Stimulated activated CD8-positive, alpha-beta memory T cell treated with anti-CD3 and anti-CD28 coated beads, Interleukin-4, amount 100 ng/mL, for 48 hours (primary cell): ENCODE results near the gene CD34.

Experiments
- DNase-seq: peaks from one replicate; pipeline ENCODE4 v3.0.0-alpha.2; 2020

CD34 gene

GRCh38 chr1:207851696-207852095, 59.2 kb downstream of the CD34 start:
- DNase-seq, result no peak

GRCh38 chr1:207850621-207851407, 60.1 kb downstream of the CD34 start:
- no peak for DNase-seq

- DNase-seq, result no peak
Observed at GRCh38 chr1:207849646-207850045, 61.3 kb downstream of the CD34 start.

- DNase-seq, result no peak
Observed at GRCh38 chr1:207849016-207849415, 61.9 kb downstream of the CD34 start.

GRCh38 chr1:207848234-207848633, 62.7 kb downstream of the CD34 start:
- DNase-seq, result peak; percentile 61

GRCh38 chr1:207847116-207847515, 63.8 kb downstream of the CD34 start:
- no peak for DNase-seq

- DNase-seq, result no peak
Observed at GRCh38 chr1:207845109-207845508, 65.8 kb downstream of the CD34 start.

GRCh38 chr1:207844371-207844770, 66.6 kb downstream of the CD34 start:
- no peak for DNase-seq

- DNase-seq, result no peak
Observed at GRCh38 chr1:207842506-207842905, 68.4 kb downstream of the CD34 start.

- DNase-seq, result no peak
Observed at GRCh38 chr1:207841901-207842300, 69.0 kb downstream of the CD34 start.

GRCh38 chr1:207841293-207841692, 69.6 kb downstream of the CD34 start:
- no peak for DNase-seq

- no peak for DNase-seq
Observed at GRCh38 chr1:207840380-207840779, 70.5 kb downstream of the CD34 start.

GRCh38 chr1:207839083-207839413, 71.9 kb downstream of the CD34 start:
- DNase-seq, result no peak

GRCh38 chr1:207838156-207839082, 72.5 kb downstream of the CD34 start:
- DNase-seq, result no peak

GRCh38 chr1:207837673-207838072, 73.3 kb downstream of the CD34 start:
- no peak for DNase-seq

- no peak for DNase-seq
Observed at GRCh38 chr1:207836591-207837347, 74.2 kb downstream of the CD34 start.

GRCh38 chr1:207835958-207836357, 75.0 kb downstream of the CD34 start:
- no peak for DNase-seq

- no peak for DNase-seq
Observed at GRCh38 chr1:207833956-207834660, 76.8 kb downstream of the CD34 start.

- DNase-seq, result no peak
Observed at GRCh38 chr1:207833381-207833780, 77.5 kb downstream of the CD34 start.

GRCh38 chr1:207832796-207833195, 78.1 kb downstream of the CD34 start:
- no peak for DNase-seq

GRCh38 chr1:207831517-207832327, 79.2 kb downstream of the CD34 start:
- DNase-seq, result peak; percentile 59
